ENCODE measurements around the gene CCDC185.

The CCDC185 gene

GRCh38 chr1:223410036-223410435 is 16.8 kb downstream of the CCDC185 start:
- TF ChIP-seq SPI1 (IDR thresholded peaks at IDR 0.05; ENCODE audit: low read depth, low read length), result no peak
- TF ChIP-seq POLR2AphosphoS5 (IDR thresholded peaks at IDR 0.05; ENCODE audit: low read depth, low read length), result no peak
- TF ChIP-seq POLR2A (IDR thresholded peaks at IDR 0.05; ENCODE audit: low read depth, low read length), result no peak
- TF ChIP-seq POU2F2 (IDR thresholded peaks at IDR 0.05; ENCODE audit: low read depth, low read length), result no peak
- TF ChIP-seq TAF1 (IDR thresholded peaks at IDR 0.05; ENCODE audit: low read depth, low read length), result no peak
- TF ChIP-seq PAX5 (IDR thresholded peaks at IDR 0.05; ENCODE audit: insufficient read depth, low read length, severe bottlenecking), result no peak
- FAIRE-seq, result no peak
- no peak for DNase-seq (ENCODE audit: insufficient read length, low spot score)

DNA sequence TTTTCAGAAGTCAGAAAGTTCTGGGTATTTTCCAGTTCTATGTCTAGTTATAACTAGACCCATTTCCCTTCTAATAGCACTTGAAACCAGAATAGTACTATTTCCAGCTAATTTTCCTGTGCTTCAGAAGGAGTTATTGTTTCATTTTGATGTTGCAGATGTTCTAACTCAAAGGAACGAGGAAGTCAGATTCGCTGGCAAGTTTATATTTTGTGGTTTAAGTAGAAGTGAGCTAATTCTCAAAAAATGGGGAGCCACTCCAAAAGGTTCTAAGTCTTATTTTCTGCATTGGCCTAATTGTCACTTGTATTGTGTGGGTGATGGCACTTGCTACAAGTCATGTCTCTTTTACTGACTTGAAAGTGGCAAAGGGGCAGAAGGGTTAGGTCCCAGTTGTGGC is 18.1 kb downstream of the CCDC185 start:
- DNase-seq (ENCODE audit: insufficient read length, low spot score) (no peak), FAIRE-seq (no peak)
- no peak for TF ChIP-seq POLR2AphosphoS5 (IDR thresholded peaks at IDR 0.05; ENCODE audit: low read depth, low read length)
- no peak for TF ChIP-seq SPI1 (IDR thresholded peaks at IDR 0.05; ENCODE audit: low read depth, low read length)
- no peak for TF ChIP-seq TAF1 (IDR thresholded peaks at IDR 0.05; ENCODE audit: low read depth, low read length)
- TF ChIP-seq PAX5 (IDR thresholded peaks at IDR 0.05; ENCODE audit: insufficient read depth, low read length, severe bottlenecking), result no peak
- no peak for TF ChIP-seq POLR2A (IDR thresholded peaks at IDR 0.05; ENCODE audit: low read depth, low read length)
- TF ChIP-seq POU2F2 (IDR thresholded peaks at IDR 0.05; ENCODE audit: low read depth, low read length), result no peak

- no peak for FAIRE-seq
- TF ChIP-seq POLR2A (IDR thresholded peaks at IDR 0.05; ENCODE audit: low read depth, low read length) (no peak), SPI1 (IDR thresholded peaks at IDR 0.05; ENCODE audit: low read depth, low read length) (no peak), POU2F2 (IDR thresholded peaks at IDR 0.05; ENCODE audit: low read depth, low read length) (no peak), PAX5 (IDR thresholded peaks at IDR 0.05; ENCODE audit: insufficient read depth, low read length, severe bottlenecking) (no peak), TAF1 (IDR thresholded peaks at IDR 0.05; ENCODE audit: low read depth, low read length) (no peak), POLR2AphosphoS5 (IDR thresholded peaks at IDR 0.05; ENCODE audit: low read depth, low read length) (no peak)
These were observed 18.5 kb downstream of the CCDC185 start for GRCh38 chr1:223411710-223412109.

GRCh38 chr1:223413216-223413615 is 20.0 kb downstream of the CCDC185 start:
- TF ChIP-seq POLR2A (IDR thresholded peaks at IDR 0.05; ENCODE audit: low read depth, low read length) (no peak), TAF1 (IDR thresholded peaks at IDR 0.05; ENCODE audit: low read depth, low read length) (no peak)
- FAIRE-seq, result no peak
- no peak for DNase-seq (ENCODE audit: insufficient read length, low spot score)

More at GRCh38 chr1:223411710-223412109, 18.5 kb downstream of the CCDC185 start:
- DNase-seq (ENCODE audit: insufficient read length, low spot score), result no peak

- FAIRE-seq (no peak), DNase-seq (ENCODE audit: insufficient read length, low spot score) (no peak)
- TF ChIP-seq POLR2AphosphoS5 (IDR thresholded peaks at IDR 0.05; ENCODE audit: low read depth, low read length) (no peak), PAX5 (IDR thresholded peaks at IDR 0.05; ENCODE audit: insufficient read depth, low read length, severe bottlenecking) (no peak), POLR2A (IDR thresholded peaks at IDR 0.05; ENCODE audit: low read depth, low read length) (no peak), TAF1 (IDR thresholded peaks at IDR 0.05; ENCODE audit: low read depth, low read length) (no peak), POU2F2 (IDR thresholded peaks at IDR 0.05; ENCODE audit: low read depth, low read length) (no peak), SPI1 (IDR thresholded peaks at IDR 0.05; ENCODE audit: low read depth, low read length) (no peak)
These were observed 24.2 kb downstream of the CCDC185 start for GRCh38 chr1:223417444-223417843.

- TF ChIP-seq SPI1 (IDR thresholded peaks at IDR 0.05; ENCODE audit: low read depth, low read length) (no peak), TAF1 (IDR thresholded peaks at IDR 0.05; ENCODE audit: low read depth, low read length) (no peak), PAX5 (IDR thresholded peaks at IDR 0.05; ENCODE audit: insufficient read depth, low read length, severe bottlenecking) (no peak), POLR2AphosphoS5 (IDR thresholded peaks at IDR 0.05; ENCODE audit: low read depth, low read length) (no peak), POU2F2 (IDR thresholded peaks at IDR 0.05; ENCODE audit: low read depth, low read length) (no peak), POLR2A (IDR thresholded peaks at IDR 0.05; ENCODE audit: low read depth, low read length) (no peak)
- no peak for DNase-seq (ENCODE audit: insufficient read length, low spot score)
- no peak for FAIRE-seq
These were observed 24.9 kb downstream of the CCDC185 start for GRCh38 chr1:223417903-223418663.

GRCh38 chr1:223419115-223419514 is 25.9 kb downstream of the CCDC185 start:
- TF ChIP-seq PAX5 (IDR thresholded peaks at IDR 0.05; ENCODE audit: insufficient read depth, low read length, severe bottlenecking), result no peak
- TF ChIP-seq SPI1 (IDR thresholded peaks at IDR 0.05; ENCODE audit: low read depth, low read length), result no peak
- DNase-seq (ENCODE audit: insufficient read length, low spot score) (no peak), FAIRE-seq (no peak)

DNA sequence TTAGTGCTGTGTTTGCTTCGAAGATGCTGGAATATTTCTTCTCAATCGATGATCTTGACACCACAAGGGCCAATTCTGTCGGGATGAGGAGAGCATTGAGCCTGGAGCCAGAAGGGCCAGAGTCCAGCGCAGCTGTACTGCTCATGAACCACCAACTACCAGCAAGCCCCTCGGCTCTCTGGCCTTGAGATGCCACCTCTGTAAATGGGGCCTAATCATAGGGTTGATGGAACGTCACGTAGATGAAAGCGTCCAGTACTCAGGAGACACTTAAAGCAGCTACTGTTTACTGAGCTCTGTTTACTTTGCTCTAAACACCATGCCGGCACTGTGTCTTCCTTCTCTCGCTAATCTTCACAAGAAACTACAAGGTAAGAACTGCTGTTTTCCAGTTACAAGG is 26.3 kb downstream of the CCDC185 start:
- DNase-seq (ENCODE audit: insufficient read length, low spot score), result no peak
- FAIRE-seq, result no peak
- TF ChIP-seq SPI1 (IDR thresholded peaks at IDR 0.05; ENCODE audit: low read depth, low read length) (no peak), POLR2AphosphoS5 (IDR thresholded peaks at IDR 0.05; ENCODE audit: low read depth, low read length) (no peak), POU2F2 (IDR thresholded peaks at IDR 0.05; ENCODE audit: low read depth, low read length) (no peak), POLR2A (IDR thresholded peaks at IDR 0.05; ENCODE audit: low read depth, low read length) (no peak), PAX5 (IDR thresholded peaks at IDR 0.05; ENCODE audit: insufficient read depth, low read length, severe bottlenecking) (no peak), TAF1 (IDR thresholded peaks at IDR 0.05; ENCODE audit: low read depth, low read length) (no peak)

DNA sequence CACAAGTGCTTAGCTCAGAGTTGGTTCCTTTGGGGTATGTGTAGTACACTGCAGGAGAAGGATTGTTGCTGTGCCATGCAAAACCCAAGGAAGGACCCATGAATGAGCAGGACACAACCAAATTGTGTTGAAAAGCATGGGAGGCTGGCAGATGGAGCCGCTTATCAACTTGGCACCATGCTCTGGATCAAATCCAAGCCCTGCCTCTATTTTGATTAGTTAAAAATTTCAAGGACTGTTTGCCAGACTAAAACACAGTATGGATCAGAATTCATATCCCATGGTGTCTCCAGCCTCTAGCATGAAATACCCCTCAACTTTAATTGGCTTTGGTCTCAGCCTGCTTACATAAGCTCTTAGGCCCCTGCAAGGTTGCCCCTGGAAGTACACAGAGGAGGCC is 27.8 kb downstream of the CCDC185 start:
- no peak for TF ChIP-seq TAF1 (IDR thresholded peaks at IDR 0.05; ENCODE audit: low read depth, low read length)
- no peak for TF ChIP-seq POLR2A (IDR thresholded peaks at IDR 0.05; ENCODE audit: low read depth, low read length)
- TF ChIP-seq POLR2AphosphoS5 (IDR thresholded peaks at IDR 0.05; ENCODE audit: low read depth, low read length), result no peak
- TF ChIP-seq POU2F2 (IDR thresholded peaks at IDR 0.05; ENCODE audit: low read depth, low read length), result no peak
- no peak for TF ChIP-seq SPI1 (IDR thresholded peaks at IDR 0.05; ENCODE audit: low read depth, low read length)
- no peak for TF ChIP-seq PAX5 (IDR thresholded peaks at IDR 0.05; ENCODE audit: insufficient read depth, low read length, severe bottlenecking)
- DNase-seq (ENCODE audit: insufficient read length, low spot score), result no peak
- FAIRE-seq, result no peak

- DNase-seq (ENCODE audit: insufficient read length, low spot score) (no peak), FAIRE-seq (no peak)
- TF ChIP-seq TAF1 (IDR thresholded peaks at IDR 0.05; ENCODE audit: low read depth, low read length) (no peak), PAX5 (IDR thresholded peaks at IDR 0.05; ENCODE audit: insufficient read depth, low read length, severe bottlenecking) (no peak), SPI1 (IDR thresholded peaks at IDR 0.05; ENCODE audit: low read depth, low read length) (no peak), POLR2A (IDR thresholded peaks at IDR 0.05; ENCODE audit: low read depth, low read length) (no peak), POLR2AphosphoS5 (IDR thresholded peaks at IDR 0.05; ENCODE audit: low read depth, low read length) (no peak), POU2F2 (IDR thresholded peaks at IDR 0.05; ENCODE audit: low read depth, low read length) (no peak)
These were observed 28.5 kb downstream of the CCDC185 start for GRCh38 chr1:223421676-223422075.
